ENCODE results near the gene TEAD1. TPM values are rescaled to one million over a fixed set of nuclear protein-coding genes. Genes with fewer than 3 reads are reported as not detected.

The TEAD1 gene
- total and polyA plus RNA-seq, 2 donors (not counting 3 experiments of a cell fraction or from before 2014, with no cell fraction given): 15.3 to 49.0 TPM

GRCh38 chr11:12789054-12789453 lies 114.8 kb downstream of the TEAD1 start:
- dilution Hi-C loops (cut with MboI; ENCODE audit: extremely low pct_ligation_motif_present, low sequenced_read_pairs): no loop called here
- H4K20me1 ChIP-seq (replicated peaks; ENCODE audit: control insufficient read depth, extremely low read depth, insufficient read depth, low read length): no peaks in the 10 kb centered on the region

More at GRCh38 chr11:12789054-12789453, 114.8 kb downstream of the TEAD1 start:
- H3K27ac ChIP-seq (ENCODE audit: insufficient read depth, low read depth, low read length): no peak overlapping the region
- POLR2A ChIA-PET: no interaction called here
- FAIRE-seq (no peak), DNase-seq (ENCODE audit: low read depth, low spot score) (no peak)
- no peak overlapping the region for H3K4me3 ChIP-seq (replicated peaks in 1 of 3; ENCODE audit: insufficient read depth in 1 of 3, low read depth in 1 of 3, low read length in 3 of 3)
- H2AFZ ChIP-seq (ENCODE audit: low read depth, low read length): no peak overlapping the region
- no peak overlapping the region for H3K9ac ChIP-seq (replicated peaks; ENCODE audit: extremely low read depth, insufficient read depth, low read length)
- H3K36me3 ChIP-seq (ENCODE audit: control insufficient read depth in 2 of 2, extremely low read depth in 1 of 2, insufficient read depth in 2 of 2, low read length in 2 of 2): no peaks in the 10 kb centered on the region
- peaks cover 8% of the 10 kb centered on the region for H3K79me2 ChIP-seq (ENCODE audit: control insufficient read depth, insufficient read depth, low read length)
- no peaks in the 10 kb centered on the region for H3K9me1 ChIP-seq (replicated peaks; ENCODE audit: control insufficient read depth, extremely low read depth, insufficient read depth, low read length)
- no peaks in the 10 kb centered on the region for H3K9me3 ChIP-seq (replicated peaks; ENCODE audit: control insufficient read depth, insufficient read depth, low read length)
- no peaks in the 10 kb centered on the region for H3K27me3 ChIP-seq (ENCODE audit: control insufficient read depth in 2 of 2, insufficient read depth in 2 of 2, low read length in 2 of 2)
- peaks cover 14% of the 10 kb centered on the region for H3K4me1 ChIP-seq (ENCODE audit: control insufficient read depth, extremely low read depth, insufficient read depth, low read length)
- no TSS peak for BruUV-seq (replicated peaks)
- no peak for TF ChIP-seq MYC (IDR thresholded peaks at IDR 0.05; ENCODE audit: low read depth, low read length)
- TF ChIP-seq POLR2AphosphoS5 (IDR thresholded peaks at IDR 0.05; ENCODE audit: insufficient read depth, low read depth, low read length): no peak
- TF ChIP-seq EZH2 (IDR thresholded peaks at IDR 0.05; ENCODE audit: borderline replicate concordance, low read depth, low read length, severe bottlenecking): no peak
- no peak for TF ChIP-seq CTCF (IDR thresholded peaks at IDR 0.05; ENCODE audit: extremely low read depth in 1 of 2, insufficient read depth in 1 of 2, low read depth in 1 of 2, low read length in 2 of 2)
- no peak for TF ChIP-seq FOS (IDR thresholded peaks at IDR 0.05; ENCODE audit: borderline replicate concordance, insufficient read depth, low read length)
- TF ChIP-seq MAX (IDR thresholded peaks at IDR 0.05; ENCODE audit: insufficient read depth, insufficient read length): no peak
- no peak for TF ChIP-seq GATA2 (IDR thresholded peaks at IDR 0.05; ENCODE audit: insufficient read depth, insufficient read length, low read depth, low read length)
- no peak for TF ChIP-seq POLR2A (IDR thresholded peaks at IDR 0.05; ENCODE audit: low read depth, low read length)
- no peak for TF ChIP-seq JUN (IDR thresholded peaks at IDR 0.05; ENCODE audit: borderline replicate concordance, insufficient read depth, insufficient read length, low read depth)
- no peak overlapping the region for H3K4me2 ChIP-seq (ENCODE audit: insufficient read depth, low read length)
- CTCF ChIA-PET: interaction anchor here (0.8 to 2.4 kb wide), 2 partner anchors 11 to 19 kb away, joined by 3 to 8 read pairs; no protein-coding TSS in a partner anchor
- intact Hi-C loops (cut with micrococcal nuclease): no loop called here
